Caco-2 (cell line): Measurements from ENCODE around the gene FBXO24. TPM values are rescaled to one million over a fixed set of nuclear protein-coding genes. Genes with fewer than 3 reads are reported as not detected.
"Not testable (repeated sequence)": the region's sequence is repeated elsewhere in the genome, so short reads cannot be mapped to it uniquely, and the experiment has no call there.

Experiments
- BruUV-seq: library from RNA; stranded (reverse); fragments of 400-500 nt; replicated peaks from 2 replicates; lab custom pipeline; 2021; lab: Mats Ljungman, UMichigan
- CTCF ChIA-PET: fragments of 300-600 bp; sonication (Branson Sonifier 250); formaldehyde crosslinking; loops from one replicate; lab custom pipeline; 2022; ENCODE audit warnings: antibody characterized with exemption; lab: Charles Lee
- POLR2A ChIA-PET: fragments of 300-600 bp; sonication (Branson Sonifier 250); formaldehyde crosslinking; loops from one replicate; lab custom pipeline; 2022; ENCODE audit warnings: antibody characterized with exemption; lab: Charles Lee
- DNase-seq, 2 experiments: peaks; one replicate each; pipeline versions ENCODE4 v3.0.0 to v3.0.0-alpha.2; 2020 to 2022
- H3K27me3 ChIP-seq: replicated peaks from 2 replicates; pipeline ENCODE4 v1.6.0; 2011; ENCODE audit warnings: low read length; ENCODE audit not compliant: control insufficient read depth, insufficient read depth
- H3K36me3 ChIP-seq: 2 replicates; pipeline ENCODE4 v1.5.1; 2011; ENCODE audit warnings: low read length; ENCODE audit not compliant: control insufficient read depth, insufficient read depth
- H3K4me1 ChIP-seq: fragments of 250-450 bp; sonication (Bioruptor Pico); 2 replicates; pipeline ENCODE4 v1.5.1; 2020; ENCODE audit warnings: mild to moderate bottlenecking
- H3K4me3 ChIP-seq: 2 replicates; pipeline ENCODE4 v1.5.1; 2011; ENCODE audit warnings: low read depth, mild to moderate bottlenecking, control low read depth, low read length
- H3K9me3 ChIP-seq: fragments of 250-450 bp; sonication (Bioruptor Pico); 2 replicates; pipeline ENCODE4 v1.5.1; 2020; ENCODE audit warnings: mild to moderate bottlenecking, moderate library complexity
- H3K27ac Mint-ChIP-seq: one replicate; pipeline ENCODE4 v1.8.0; 2022; ENCODE audit warnings: mixed read lengths; ENCODE audit not compliant: unreplicated experiment
- H3K27me3 Mint-ChIP-seq: one replicate; pipeline ENCODE4 v1.8.0; 2022; ENCODE audit warnings: mixed read lengths; ENCODE audit not compliant: insufficient read depth, unreplicated experiment
- H3K36me3 Mint-ChIP-seq: one replicate; pipeline ENCODE4 v1.8.0; 2022; ENCODE audit warnings: mild to moderate bottlenecking, mixed read lengths; ENCODE audit not compliant: insufficient read depth, unreplicated experiment
- H3K4me1 Mint-ChIP-seq: one replicate; pipeline ENCODE4 v1.8.0; 2022; ENCODE audit warnings: low read depth, mixed read lengths; ENCODE audit not compliant: unreplicated experiment
- H3K4me3 Mint-ChIP-seq: one replicate; pipeline ENCODE4 v1.8.0; 2022; ENCODE audit warnings: mild to moderate bottlenecking, moderate library complexity, mixed read lengths; ENCODE audit not compliant: unreplicated experiment
- H3K9me3 Mint-ChIP-seq: one replicate; pipeline ENCODE4 v1.8.0; 2022; ENCODE audit warnings: mixed read lengths; ENCODE audit not compliant: unreplicated experiment
- CTCF ChIP-seq, 2 experiments: fragments of 200-600 bp in 1 of 2; IDR thresholded peaks; 1 replicate in 1 of 2; 2 replicates in 1 of 2; pipeline versions ENCODE4 v1.5.1 to v1.8.0; 2011 to 2022; ENCODE audit warnings: antibody characterized with exemption in 1 of 2, control low read depth in 1 of 2, inconsistent platforms in 1 of 2, low read depth in 1 of 2, low read length in 1 of 2, mild to moderate bottlenecking in 1 of 2, moderate library complexity in 1 of 2; ENCODE audit not compliant: insufficient read depth in 1 of 2, severe bottlenecking in 1 of 2, unreplicated experiment in 1 of 2
- intact Hi-C: fragments of 100-400 bp; cut with micrococcal nuclease; formaldehyde crosslinking; loops from one replicate; pipeline ENCODE4 v1.10.0; 2022; ENCODE audit not compliant: unreplicated experiment
- total RNA-seq: library from RNA; stranded (reverse); gene quantifications from 2 replicates; pipeline ENCODE4 v1.2.3, GENCODE V29; 2022

FBXO24 gene
- total RNA-seq, 1 experiment from 2014 or later: 1.5 TPM

GRCh38 chr7:100562195-100563099, 23.7 kb upstream of the FBXO24 start:
- POLR2A ChIA-PET: interaction anchor here (0.6 kb wide), 1 partner anchor 29 kb away, joined by 6 read pairs; no protein-coding TSS in a partner anchor
- Histone ChIP-seq H3K4me3 (no peak overlapping the region), H3K9me3 (no peaks in the 10 kb centered on the region), H3K36me3 (no peaks in the 10 kb centered on the region; the same call in 1 of the 2 replicates), H3K27me3 (no peaks in the 10 kb centered on the region), H3K4me1 (peaks cover 12% of the 10 kb centered on the region; the same call in 1 of the 2 replicates)
- no peak overlapping the region for H3K4me3 Mint-ChIP-seq
- CTCF ChIA-PET: interaction anchor here (0.6 kb wide), 1 partner anchor 85 kb away, joined by 9 read pairs; no protein-coding TSS in a partner anchor
- no peaks in the 10 kb centered on the region for H3K27me3 Mint-ChIP-seq
- no peak for TF ChIP-seq CTCF (IDR thresholded peaks at IDR 0.05; ENCODE audit: insufficient read depth in 1 of 2, low read depth in 1 of 2, low read length in 1 of 2, severe bottlenecking in 1 of 2, unreplicated experiment in 1 of 2)
- H3K4me1 Mint-ChIP-seq: peaks cover 7% of the 10 kb centered on the region
- BruUV-seq: no TSS peak
- DNase-seq: no peak
- no peak overlapping the region for H3K27ac Mint-ChIP-seq
- no peaks in the 10 kb centered on the region for H3K9me3 Mint-ChIP-seq
- intact Hi-C loops: no loop called here
- H3K36me3 Mint-ChIP-seq: peaks cover 49% of the 10 kb centered on the region

GRCh38 chr7:100563100-100563564, 23.0 kb upstream of the FBXO24 start:
- Mint-ChIP-seq H3K4me1 (peaks cover 7% of the 10 kb centered on the region), H3K27ac (no peak overlapping the region), H3K4me3 (no peak overlapping the region), H3K9me3 (no peaks in the 10 kb centered on the region), H3K27me3 (no peaks in the 10 kb centered on the region), H3K36me3 (peaks cover 46% of the 10 kb centered on the region)
- H3K9me3 ChIP-seq: no peaks in the 10 kb centered on the region
- no peak overlapping the region for H3K4me3 ChIP-seq
- H3K4me1 ChIP-seq: peaks cover 12% of the 10 kb centered on the region; the same call in 1 of the 2 replicates
- no peak for TF ChIP-seq CTCF (IDR thresholded peaks at IDR 0.05; ENCODE audit: insufficient read depth in 1 of 2, low read depth in 1 of 2, low read length in 1 of 2, severe bottlenecking in 1 of 2, unreplicated experiment in 1 of 2)
- POLR2A ChIA-PET: interaction anchor here (1.1 kb wide), 1 partner anchor 21 kb away, joined by 3 read pairs; no protein-coding TSS in a partner anchor
- intact Hi-C loops: no loop called here
- CTCF ChIA-PET: interaction anchor here (0.6 to 3.1 kb wide), 2 partner anchors 23 to 125 kb away, joined by 3 to 15 read pairs; partner anchors contain the start of genes FBXO24 and LRCH4
- no TSS peak for BruUV-seq
- no peaks in the 10 kb centered on the region; the same call in 1 of the 2 replicates for H3K36me3 ChIP-seq
- no peaks in the 10 kb centered on the region for H3K27me3 ChIP-seq
- DNase-seq: no peak

GRCh38 chr7:100563809-100564400, 22.2 kb upstream of the FBXO24 start:
- intact Hi-C loops: no loop called here
- H3K27ac Mint-ChIP-seq: peak overlapping the region; percentile 66
- H3K36me3 Mint-ChIP-seq: peaks cover 49% of the 10 kb centered on the region
- H3K27me3 Mint-ChIP-seq: no peaks in the 10 kb centered on the region
- peak; percentile 77 to 84 for DNase-seq
- Histone ChIP-seq H3K4me3 (no peak overlapping the region), H3K36me3 (no peaks in the 10 kb centered on the region; the same call in 1 of the 2 replicates), H3K27me3 (no peaks in the 10 kb centered on the region), H3K9me3 (no peaks in the 10 kb centered on the region), H3K4me1 (peaks cover 11% of the 10 kb centered on the region; the same call in 1 of the 2 replicates)
- ChIA-PET POLR2A (interaction anchor here (0.6 to 1.1 kb wide), 3 partner anchors 20 to 75 kb away, joined by 3 read pairs; partner anchors contain the start of gene MOSPD3), CTCF (interaction anchor here (0.6 to 3.1 kb wide), 2 partner anchors 22 to 126 kb away, joined by 3 to 15 read pairs; partner anchors contain the start of genes FBXO24 and LRCH4)
- H3K4me3 Mint-ChIP-seq: no peak overlapping the region
- peak; percentile 92 to 95 for TF ChIP-seq CTCF (IDR thresholded peaks at IDR 0.05; ENCODE audit: insufficient read depth in 1 of 2, low read depth in 1 of 2, low read length in 1 of 2, severe bottlenecking in 1 of 2, unreplicated experiment in 1 of 2)
- peaks cover 7% of the 10 kb centered on the region for H3K4me1 Mint-ChIP-seq
- no peaks in the 10 kb centered on the region for H3K9me3 Mint-ChIP-seq
- BruUV-seq: no TSS peak

GRCh38 chr7:100564405-100564804, 21.7 kb upstream of the FBXO24 start:
- H3K4me3 ChIP-seq, H3K4me1 ChIP-seq, BruUV-seq, H3K4me1 Mint-ChIP-seq, H3K27me3 Mint-ChIP-seq, H3K27me3 ChIP-seq, H3K36me3 ChIP-seq, DNase-seq, H3K4me3 Mint-ChIP-seq, H3K9me3 ChIP-seq, intact Hi-C loops, H3K9me3 Mint-ChIP-seq: not testable (repeated sequence)
- CTCF ChIA-PET: interaction anchor here (3.1 kb wide), 1 partner anchor 22 kb away, joined by 15 read pairs; the partner anchor contains the start of genes FBXO24 and LRCH4
- Mint-ChIP-seq H3K36me3 (peaks cover 54% of the 10 kb centered on the region), H3K27ac (peak overlapping the region; percentile 66)
- POLR2A ChIA-PET: interaction anchor here (0.6 to 1.1 kb wide), 3 partner anchors 20 to 76 kb away, joined by 3 read pairs; partner anchors contain the start of gene MOSPD3
